ENCODE results near the gene DNM1.

The DNM1 gene

DNA sequence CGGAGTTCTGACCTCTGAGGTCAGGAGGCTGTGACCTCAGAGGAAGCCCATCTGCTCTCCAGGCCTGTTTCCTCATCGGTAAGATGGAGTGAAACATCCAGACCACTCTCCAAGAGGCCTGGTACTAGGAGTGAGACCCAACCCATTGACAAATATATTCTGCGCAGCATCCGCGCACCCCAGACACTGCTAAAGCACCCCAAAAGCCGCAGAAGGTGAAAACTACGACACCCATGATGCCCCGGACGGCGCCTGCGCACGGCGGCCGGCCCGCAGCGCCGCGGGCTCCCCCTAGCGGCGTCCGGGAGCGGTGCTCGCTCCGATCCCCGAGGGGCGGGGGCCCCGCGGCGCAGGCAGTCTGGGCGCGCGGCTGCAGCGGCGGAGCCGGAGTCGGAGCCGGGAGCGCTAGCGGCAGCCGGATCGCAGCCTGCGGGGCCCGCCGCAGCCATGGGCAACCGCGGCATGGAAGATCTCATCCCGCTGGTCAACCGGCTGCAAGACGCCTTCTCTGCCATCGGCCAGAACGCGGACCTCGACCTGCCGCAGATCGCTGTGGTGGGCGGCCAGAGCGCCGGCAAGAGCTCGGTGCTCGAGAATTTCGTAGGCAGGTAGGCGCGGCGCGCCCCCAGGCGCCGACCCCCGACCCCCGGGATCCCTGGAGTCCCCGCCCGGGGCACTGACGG lies at the start of gene DNM1:
TSS of gene DNM1 (plus strand) at position 356 of the 683 bp plus-strand sequence. CDS start at position 448, 92 bp downstream.
- Histone ChIP-seq H3K27me3 (ENCODE audit: insufficient read depth, low read length) (peaks cover 21% of the 10 kb centered on the region; the same call in 1 of the 2 replicates), H3F3A (ENCODE audit: insufficient read depth, low read length) (no peaks in the 10 kb centered on the region), H3K4me1 (ENCODE audit: insufficient read depth, low read length, severe bottlenecking) (peaks cover 23% of the 10 kb centered on the region), H3K4me2 (ENCODE audit: low read length) (peak within 1 kb of the TSS; percentile 97), H2AFZ (ENCODE audit: low read length) (peak within 1 kb of the TSS; percentile 79; the same call in 1 of the 2 replicates), H4K20me1 (ENCODE audit: insufficient read depth, low read length) (no peaks in the 10 kb centered on the region), H3K79me2 (ENCODE audit: insufficient read depth, low read length) (no peaks in the 10 kb centered on the region), H3K9me2 (ENCODE audit: low read depth, low read length) (no peaks in the 10 kb centered on the region), H3K27ac (ENCODE audit: low read depth, low read length, poor library complexity, severe bottlenecking) (no peak within 1 kb of the TSS), H3K36me3 (ENCODE audit: insufficient read depth, low read length) (no peaks in the 10 kb centered on the region), H3K9me3 (ENCODE audit: low read length) (no peaks in the 10 kb centered on the region), H3K4me3 (ENCODE audit: low read depth, low read length, poor library complexity, severe bottlenecking) (peak within 1 kb of the TSS; percentile 71), H3K9ac (ENCODE audit: low read length) (peak within 1 kb of the TSS; percentile 53; the same call in 1 of the 2 replicates)
- TF ChIP-seq EZH2 (IDR thresholded peaks at IDR 0.05; ENCODE audit: borderline replicate concordance, low read length) (no peak), CTCF (IDR thresholded peaks at IDR 0.05; ENCODE audit: low read length) (peak; percentile 49)

DNA sequence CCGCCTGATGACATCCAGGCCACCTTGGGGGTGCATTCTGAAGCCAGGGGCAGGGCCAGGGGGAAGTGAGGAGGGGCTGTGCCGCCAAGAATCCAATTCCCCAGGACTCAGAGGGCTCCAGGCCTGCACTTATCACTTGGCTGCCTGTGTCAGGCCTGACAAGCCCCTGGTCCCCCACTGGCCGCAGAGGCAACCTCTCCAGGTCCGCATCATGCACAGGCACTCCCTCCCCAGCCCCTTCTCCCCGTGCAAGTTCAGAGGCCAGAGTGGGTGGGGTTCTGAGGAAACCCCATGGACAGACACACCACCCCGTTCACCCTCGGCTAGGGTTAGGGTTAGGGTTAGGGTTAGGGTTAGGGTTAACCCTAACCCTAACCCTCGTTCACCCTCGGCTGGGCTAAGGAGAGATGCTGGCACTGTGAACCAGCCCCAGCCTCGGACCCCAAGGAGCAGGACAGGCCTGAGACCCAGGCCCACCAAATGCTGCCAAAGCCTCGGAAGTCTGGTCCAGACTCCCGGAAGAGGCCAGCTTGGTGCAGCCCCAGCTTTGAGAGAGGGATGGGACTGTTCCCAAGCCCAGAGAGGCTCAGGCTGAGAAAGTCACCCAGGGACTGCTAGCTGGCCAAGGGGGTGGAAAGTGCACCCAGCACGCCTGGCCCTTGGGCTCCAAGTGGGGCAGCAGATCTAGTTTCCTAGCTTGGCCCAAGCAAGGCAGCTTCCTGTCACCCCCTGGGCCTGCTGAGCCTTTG lies 49.1 kb upstream of the DNM1 start:
- TF ChIP-seq EZH2 (IDR thresholded peaks at IDR 0.05; ENCODE audit: borderline replicate concordance, low read length) (no peak), CTCF (IDR thresholded peaks at IDR 0.05; ENCODE audit: low read length) (no peak)
- Histone ChIP-seq H3K4me2 (ENCODE audit: low read length) (no peak overlapping the region), H3K27ac (ENCODE audit: low read depth, low read length, poor library complexity, severe bottlenecking) (no peak overlapping the region), H4K20me1 (ENCODE audit: insufficient read depth, low read length) (no peaks in the 10 kb centered on the region), H2AFZ (ENCODE audit: low read length) (no peak overlapping the region), H3K9ac (ENCODE audit: low read length) (no peak overlapping the region), H3K9me3 (ENCODE audit: low read length) (no peaks in the 10 kb centered on the region), H3F3A (ENCODE audit: insufficient read depth, low read length) (no peaks in the 10 kb centered on the region), H3K9me2 (ENCODE audit: low read depth, low read length) (no peaks in the 10 kb centered on the region), H3K27me3 (ENCODE audit: insufficient read depth, low read length) (peaks cover 8% of the 10 kb centered on the region; the same call in 1 of the 2 replicates), H3K4me1 (ENCODE audit: insufficient read depth, low read length, severe bottlenecking) (no peaks in the 10 kb centered on the region), H3K79me2 (ENCODE audit: insufficient read depth, low read length) (no peaks in the 10 kb centered on the region), H3K36me3 (ENCODE audit: insufficient read depth, low read length) (no peaks in the 10 kb centered on the region; the same call in 1 of the 2 replicates), H3K4me3 (ENCODE audit: low read depth, low read length, poor library complexity, severe bottlenecking) (no peak overlapping the region)

- no peak for TF ChIP-seq CTCF (IDR thresholded peaks at IDR 0.05; ENCODE audit: low read length)
- no peak for TF ChIP-seq EZH2 (IDR thresholded peaks at IDR 0.05; ENCODE audit: borderline replicate concordance, low read length)
- Histone ChIP-seq H3K79me2 (ENCODE audit: insufficient read depth, low read length) (no peaks in the 10 kb centered on the region), H3K4me3 (ENCODE audit: low read depth, low read length, poor library complexity, severe bottlenecking) (no peak overlapping the region), H3K9me2 (ENCODE audit: low read depth, low read length) (no peaks in the 10 kb centered on the region), H3F3A (ENCODE audit: insufficient read depth, low read length) (no peaks in the 10 kb centered on the region), H3K9ac (ENCODE audit: low read length) (no peak overlapping the region), H3K4me2 (ENCODE audit: low read length) (no peak overlapping the region), H2AFZ (ENCODE audit: low read length) (no peak overlapping the region), H3K36me3 (ENCODE audit: insufficient read depth, low read length) (no peaks in the 10 kb centered on the region; the same call in 1 of the 2 replicates), H3K9me3 (ENCODE audit: low read length) (no peaks in the 10 kb centered on the region), H3K27ac (ENCODE audit: low read depth, low read length, poor library complexity, severe bottlenecking) (no peak overlapping the region), H3K4me1 (ENCODE audit: insufficient read depth, low read length, severe bottlenecking) (peaks cover 9% of the 10 kb centered on the region), H3K27me3 (ENCODE audit: insufficient read depth, low read length) (peaks cover 8% of the 10 kb centered on the region; the same call in 1 of the 2 replicates), H4K20me1 (ENCODE audit: insufficient read depth, low read length) (no peaks in the 10 kb centered on the region)
These were observed 47.3 kb upstream of the DNM1 start for GRCh38 chr9:128155736-128156500.

Data from OCI-LY1 (cell line).